Smooth muscle cell (in vitro differentiated cells): Measurements from ENCODE around the gene CHST1. TPM values are rescaled to one million over a fixed set of nuclear protein-coding genes. Genes with fewer than 3 reads are reported as not detected.

Experiments
- DNase-seq: peaks from one replicate; lab custom pipeline; 2025; ENCODE audit not compliant: unreplicated experiment; lab: John Stamatoyannopoulos, UW
- H2AFZ ChIP-seq: fragments of 200-600 bp; sonication (generic); 2 replicates; pipeline ENCODE4 v1.6.0; 2016; ENCODE audit warnings: antibody characterized with exemption, low read depth, mild to moderate bottlenecking
- H3F3A ChIP-seq: fragments of 200-600 bp; sonication (generic); 2 replicates; pipeline ENCODE4 v1.6.0; 2017; ENCODE audit warnings: antibody characterized with exemption, low read depth
- H3K27ac ChIP-seq: fragments of 200-600 bp; sonication (generic); 2 replicates; pipeline ENCODE4 v1.5.1; 2016; ENCODE audit warnings: low read depth, mild to moderate bottlenecking
- H3K27me3 ChIP-seq: fragments of 200-600 bp; sonication (generic); 2 replicates; pipeline ENCODE4 v1.6.1; 2016; ENCODE audit warnings: low read depth, mild to moderate bottlenecking
- H3K36me3 ChIP-seq: fragments of 200-600 bp; sonication (generic); 2 replicates; pipeline ENCODE4 v1.5.1; 2016; ENCODE audit warnings: low read depth
- H3K4me1 ChIP-seq: fragments of 200-600 bp; sonication (generic); 2 replicates; pipeline ENCODE4 v1.5.1; 2016; ENCODE audit warnings: low read depth
- H3K4me2 ChIP-seq: fragments of 200-600 bp; sonication (generic); 2 replicates; pipeline ENCODE4 v1.6.0; 2016; ENCODE audit warnings: mild to moderate bottlenecking
- H3K4me3 ChIP-seq: fragments of 200-600 bp; sonication (generic); 2 replicates; pipeline ENCODE4 v1.5.1; 2016; ENCODE audit warnings: mild to moderate bottlenecking
- H3K79me2 ChIP-seq: fragments of 200-600 bp; sonication (generic); 2 replicates; pipeline ENCODE4 v1.6.0; 2016; ENCODE audit warnings: low read depth, mild to moderate bottlenecking
- H3K9ac ChIP-seq: fragments of 200-600 bp; sonication (generic); 2 replicates; pipeline ENCODE4 v1.6.0; 2016; ENCODE audit warnings: low read depth
- H3K9me3 ChIP-seq: fragments of 200-600 bp; sonication (generic); replicated peaks from 2 replicates; pipeline ENCODE4 v1.5.1; 2016; ENCODE audit warnings: low read depth
- H4K20me1 ChIP-seq: fragments of 200-600 bp; sonication (generic); 2 replicates; pipeline ENCODE4 v1.6.0; 2016; ENCODE audit warnings: low read depth
- CTCF ChIP-seq: fragments of 200-600 bp; sonication (generic); IDR thresholded peaks from 2 replicates; pipeline ENCODE4 v1.5.1; 2017; ENCODE audit warnings: borderline replicate concordance, mild to moderate bottlenecking, antibody characterized with exemption; ENCODE audit not compliant: insufficient read depth, poor library complexity, severe bottlenecking
- WGBS: methylation state at CpG from one replicate; pipeline ENCODE4 v1.1.7; 2016; ENCODE audit warnings: low lambda C conversion rate; 5-methylcytosine and 5-hydroxymethylcytosine counted together
- polyA plus RNA-seq: library from polyadenylated mRNA; unstranded; fragments of >200 nt; fragmentation: Nextera tagmentation; extraction: Ambion mirVana; gene quantifications from 2 replicates; pipeline ENCODE4 v1.2.1, GENCODE V29; 2016
- total RNA-seq: library from RNA; depleted of rRNA; stranded (reverse); fragments of >200 nt; gene quantifications from 2 replicates; pipeline ENCODE4 v1.2.3, GENCODE V29; 2014

Gene CHST1
- total and polyA plus RNA-seq, 2 experiments from 2014 or later: 3.8 to 15.9 TPM

GRCh38 chr11:45679806-45680205, 14.4 kb upstream of the CHST1 start:
- no peak overlapping the region for H3K27ac ChIP-seq
- no peak overlapping the region for H3K4me2 ChIP-seq
- H3K79me2 ChIP-seq: no peaks in the 10 kb centered on the region
- no peak overlapping the region for H3K9ac ChIP-seq
- H3K36me3 ChIP-seq: no peaks in the 10 kb centered on the region
- H3K4me1 ChIP-seq: no peaks in the 10 kb centered on the region
- 47% methylated on average over 7 of the region's 7 CpGs for WGBS
- H3K27me3 ChIP-seq: no peaks in the 10 kb centered on the region
- no peak overlapping the region for H2AFZ ChIP-seq
- H3K4me3 ChIP-seq: no peak overlapping the region
- H3F3A ChIP-seq: no peaks in the 10 kb centered on the region
- DNase-seq: no peak
- TF ChIP-seq CTCF: no peak
- H3K9me3 ChIP-seq: no peaks in the 10 kb centered on the region
- no peaks in the 10 kb centered on the region for H4K20me1 ChIP-seq

- Histone ChIP-seq H2AFZ (no peak overlapping the region), H3K79me2 (no peaks in the 10 kb centered on the region), H4K20me1 (no peaks in the 10 kb centered on the region), H3K9me3 (no peaks in the 10 kb centered on the region), H3K27me3 (no peaks in the 10 kb centered on the region), H3K36me3 (no peaks in the 10 kb centered on the region), H3K9ac (no peak overlapping the region), H3K27ac (no peak overlapping the region), H3F3A (no peaks in the 10 kb centered on the region), H3K4me1 (no peaks in the 10 kb centered on the region), H3K4me3 (no peak overlapping the region), H3K4me2 (no peak overlapping the region)
- DNase-seq: no peak
- no peak for TF ChIP-seq CTCF
- 65% methylated on average over 7 of the region's 7 CpGs for WGBS
Measured at GRCh38 chr11:45678976-45679375, 13.6 kb upstream of the CHST1 start.

- no peaks in the 10 kb centered on the region for H3K36me3 ChIP-seq
- H3F3A ChIP-seq: no peaks in the 10 kb centered on the region
- H4K20me1 ChIP-seq: no peaks in the 10 kb centered on the region
- no peak for DNase-seq
- TF ChIP-seq CTCF: no peak
- H2AFZ ChIP-seq: no peak overlapping the region
- no peaks in the 10 kb centered on the region for H3K79me2 ChIP-seq
- H3K9me3 ChIP-seq: no peaks in the 10 kb centered on the region
- no peak overlapping the region for H3K4me2 ChIP-seq
- H3K27ac ChIP-seq: no peak overlapping the region
- no peak overlapping the region for H3K4me3 ChIP-seq
- no peaks in the 10 kb centered on the region for H3K27me3 ChIP-seq
- no peaks in the 10 kb centered on the region for H3K4me1 ChIP-seq
- H3K9ac ChIP-seq: no peak overlapping the region
- WGBS: 82% methylated on average over 8 of the region's 8 CpGs
Measured at GRCh38 chr11:45677770-45678512, 12.5 kb upstream of the CHST1 start.

- no peak for DNase-seq
Measured at GRCh38 chr11:45676522-45677095, 11.2 kb upstream of the CHST1 start.

More at GRCh38 chr11:45676522-45677095, 11.2 kb upstream of the CHST1 start:
- H3K4me2 ChIP-seq: no peak overlapping the region
- no peaks in the 10 kb centered on the region for H3K9me3 ChIP-seq
- H3K4me3 ChIP-seq: no peak overlapping the region
- WGBS: 96% methylated on average over 7 of the region's 7 CpGs
- H3K27me3 ChIP-seq: no peaks in the 10 kb centered on the region
- H3K4me1 ChIP-seq: no peaks in the 10 kb centered on the region
- no peak overlapping the region for H3K27ac ChIP-seq
- no peak overlapping the region for H2AFZ ChIP-seq
- no peak for TF ChIP-seq CTCF
- H4K20me1 ChIP-seq: no peaks in the 10 kb centered on the region
- H3K9ac ChIP-seq: no peak overlapping the region
- H3F3A ChIP-seq: no peaks in the 10 kb centered on the region
- H3K36me3 ChIP-seq: no peaks in the 10 kb centered on the region
- H3K79me2 ChIP-seq: no peaks in the 10 kb centered on the region
